Right lobe of liver (tissue), 6 donors: ENCODE results near the gene REXO1. TPM values are rescaled to one million over a fixed set of nuclear protein-coding genes. Genes with fewer than 3 reads are reported as not detected.
"Not testable (repeated sequence)": the region's sequence is repeated elsewhere in the genome, so short reads cannot be mapped to it uniquely, and the experiment has no call there.

Source experiments
- ATAC-seq, 4 donors: fragments of 200-7000 bp; cut with Tn5 transposase; one replicate each; pipeline ENCODE4 v1.9.1; 2020; ENCODE audit warnings: mild to moderate bottlenecking in 4 of 4, moderate library complexity in 4 of 4
- DNase-seq, 3 donors: peaks; one replicate each; pipeline ENCODE4 v3.0.0-alpha.2; 2020
- H3K27ac ChIP-seq, 3 donors: fragments of 200-600 bp; one replicate each; pipeline ENCODE4 v1.8.0; 2022
- H3K27me3 ChIP-seq, 2 donors: fragments of 200-600 bp; one replicate each; pipeline ENCODE4 v1.8.0; 2022
- H3K36me3 ChIP-seq, 4 donors: fragments of 200-600 bp; sonication (generic) in 1 of 4; one replicate each; pipeline versions ENCODE4 v1.5.1 to v1.8.0; 2017 to 2022; ENCODE audit warnings: control low read depth in 1 of 4
- H3K4me1 ChIP-seq, 4 donors: fragments of 200-600 bp; sonication (generic) in 1 of 4; one replicate each; pipeline versions ENCODE4 v1.5.1 to v1.8.0; 2017 to 2022; ENCODE audit warnings: control low read depth in 1 of 4
- H3K4me3 ChIP-seq, 3 donors: fragments of 200-600 bp; one replicate each; pipeline ENCODE4 v1.8.0; 2022
- H3K9me3 ChIP-seq, 4 donors: fragments of 200-600 bp; sonication (generic) in 1 of 4; one replicate each; pipeline versions ENCODE4 v1.5.1 to v1.8.0; 2017 to 2022; ENCODE audit warnings: control low read depth in 1 of 4
- POLR2A ChIP-seq: fragments of 450-650 bp; IDR thresholded peaks from one replicate; pipeline ENCODE4 v1.6.1; 2017; ENCODE audit warnings: antibody characterized with exemption, mild to moderate bottlenecking
- WGBS: methylation state at CpG from one replicate; pipeline ENCODE4 v1.1.6; 2018; ENCODE audit warnings: low coverage, low lambda C conversion rate; ENCODE audit not compliant: insufficient coverage; ENCODE audit errors: missing lambda C conversion rate; 5-methylcytosine and 5-hydroxymethylcytosine counted together
- intact Hi-C, 2 donors: fragments of 100-400 bp; cut with DNase I; formaldehyde crosslinking; loops; one replicate each; pipeline versions ENCODE4 v1.11.2 to v1.14.1; 2022
- total RNA-seq, 6 experiments: library from RNA; depleted of rRNA in 2 of 6; stranded (reverse); fragments of >200 nt in 2 of 6; fragmentation: NEBNext Ultra II Directional in 3 of 6; extraction: Animal tissue kit (Norgen Biotek cat#: 25700) in 3 of 6; gene quantifications; one replicate each; pipeline versions ENCODE4 v1.1.0 to v1.2.4, GENCODE V29; 2016 to 2023
- TF ChIP-seq, protein P1 (sequence below), 4 donors: fragments of 200-600 bp in 3 of 4; fragments of 450-650 bp in 1 of 4; IDR thresholded peaks; one replicate each; pipeline versions ENCODE4 v1.5.1 to v1.8.0; 2016 to 2022; ENCODE audit warnings: antibody characterized with exemption in 4 of 4, mild to moderate bottlenecking in 2 of 4
- donor health status: DM: no; HTN: yes; CAD: no.
- donor health status: DM: no; HTN: no; CAD: no.
- donor health status: DM: no; HTN: no; CAD: no.
- donor health status: DM: no; HTN: yes; CAD: no.
- donor health status: DM: no; HTN: yes; CAD: no.

Gene REXO1
- total RNA-seq, 6 experiments from 2014 or later: 8.0 to 17.7 (median 12.6) TPM

DNA sequence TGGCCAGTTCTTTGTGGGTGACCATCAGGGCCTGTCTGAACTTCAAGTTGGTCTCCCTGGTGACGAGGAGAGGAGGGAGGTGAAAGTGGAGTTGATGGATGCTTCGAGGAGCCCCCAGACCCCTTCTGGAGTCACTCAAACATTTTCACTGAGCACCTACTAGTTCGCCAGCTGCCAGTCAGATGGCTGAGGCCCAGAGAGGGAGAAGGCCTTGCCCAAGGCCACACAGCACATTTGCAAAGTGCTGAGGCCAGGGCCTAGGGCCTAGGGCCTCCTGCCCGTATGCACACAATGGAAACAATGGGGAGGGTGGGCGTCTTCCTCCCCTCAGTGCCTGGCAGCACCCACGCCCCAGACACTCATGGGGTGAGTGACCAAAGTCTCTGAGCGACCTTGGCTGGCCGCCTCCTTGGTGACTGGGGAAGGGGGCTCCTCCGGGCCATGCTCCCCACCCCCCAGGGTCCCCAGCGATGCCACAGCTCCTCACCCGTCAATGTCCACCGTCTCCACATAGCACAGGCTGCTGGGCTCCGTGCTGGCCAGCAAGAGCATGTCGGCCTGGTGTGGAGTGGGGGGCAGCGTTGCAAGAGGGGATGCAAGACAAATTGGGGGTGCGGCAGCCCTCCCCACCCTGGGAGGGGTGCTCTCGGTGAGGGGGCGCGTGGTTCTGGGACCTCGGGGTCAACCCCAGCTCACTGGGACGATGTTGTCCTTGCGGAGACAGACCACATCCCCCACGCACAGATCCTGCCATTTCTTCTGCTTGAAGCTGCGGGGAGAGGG lies 42.7 kb downstream of the REXO1 start:
- ATAC-seq (no peak), DNase-seq (no peak)
- H3K9me3 ChIP-seq: no peaks in the 10 kb centered on the region
- intact Hi-C loops: no loop called here
- H3K27ac ChIP-seq: no peak overlapping the region
- H3K36me3 ChIP-seq: no peaks in the 10 kb centered on the region
- no peaks in the 10 kb centered on the region for H3K27me3 ChIP-seq
- TF ChIP-seq, protein P1, sequence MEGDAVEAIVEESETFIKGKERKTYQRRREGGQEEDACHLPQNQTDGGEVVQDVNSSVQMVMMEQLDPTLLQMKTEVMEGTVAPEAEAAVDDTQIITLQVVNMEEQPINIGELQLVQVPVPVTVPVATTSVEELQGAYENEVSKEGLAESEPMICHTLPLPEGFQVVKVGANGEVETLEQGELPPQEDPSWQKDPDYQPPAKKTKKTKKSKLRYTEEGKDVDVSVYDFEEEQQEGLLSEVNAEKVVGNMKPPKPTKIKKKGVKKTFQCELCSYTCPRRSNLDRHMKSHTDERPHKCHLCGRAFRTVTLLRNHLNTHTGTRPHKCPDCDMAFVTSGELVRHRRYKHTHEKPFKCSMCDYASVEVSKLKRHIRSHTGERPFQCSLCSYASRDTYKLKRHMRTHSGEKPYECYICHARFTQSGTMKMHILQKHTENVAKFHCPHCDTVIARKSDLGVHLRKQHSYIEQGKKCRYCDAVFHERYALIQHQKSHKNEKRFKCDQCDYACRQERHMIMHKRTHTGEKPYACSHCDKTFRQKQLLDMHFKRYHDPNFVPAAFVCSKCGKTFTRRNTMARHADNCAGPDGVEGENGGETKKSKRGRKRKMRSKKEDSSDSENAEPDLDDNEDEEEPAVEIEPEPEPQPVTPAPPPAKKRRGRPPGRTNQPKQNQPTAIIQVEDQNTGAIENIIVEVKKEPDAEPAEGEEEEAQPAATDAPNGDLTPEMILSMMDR (IDR thresholded peaks at IDR 0.05): no peak
- no peak for TF ChIP-seq POLR2A
- H3K4me1 ChIP-seq: no peaks in the 10 kb centered on the region
- 87% methylated on average over 7 of the region's 24 CpGs for WGBS
- no peak overlapping the region for H3K4me3 ChIP-seq

DNA sequence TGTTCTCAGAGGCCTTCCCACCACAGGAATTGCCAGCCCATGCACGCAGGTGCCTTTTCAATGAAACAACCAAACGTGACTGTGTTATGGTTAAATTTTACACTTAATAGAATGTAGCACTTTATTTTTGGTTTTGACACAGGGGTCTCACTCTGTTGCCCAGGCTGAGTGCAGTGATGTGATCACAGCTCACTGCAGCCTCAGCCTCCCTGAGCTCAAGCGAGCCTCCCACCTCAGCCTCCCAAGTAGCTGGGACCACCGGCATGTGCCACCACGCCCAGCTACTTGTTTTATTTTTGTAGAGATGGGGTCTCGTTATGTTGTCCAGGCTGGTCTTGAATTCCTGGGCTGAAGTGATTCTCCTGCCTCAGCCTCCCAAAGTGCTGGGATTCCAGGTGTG lies 43.4 kb downstream of the REXO1 start:
- ATAC-seq: no peak
- intact Hi-C loops: no loop called here
- TF ChIP-seq POLR2A: no peak
- TF ChIP-seq, protein P1 (IDR thresholded peaks at IDR 0.05): no peak
- no peak for DNase-seq
- Histone ChIP-seq H3K27ac (no peak overlapping the region), H3K4me1 (no peaks in the 10 kb centered on the region), H3K9me3 (no peaks in the 10 kb centered on the region), H3K27me3 (no peaks in the 10 kb centered on the region), H3K36me3 (no peaks in the 10 kb centered on the region), H3K4me3 (no peak overlapping the region)
- 86% methylated on average over 2 of the region's 6 CpGs for WGBS

DNA sequence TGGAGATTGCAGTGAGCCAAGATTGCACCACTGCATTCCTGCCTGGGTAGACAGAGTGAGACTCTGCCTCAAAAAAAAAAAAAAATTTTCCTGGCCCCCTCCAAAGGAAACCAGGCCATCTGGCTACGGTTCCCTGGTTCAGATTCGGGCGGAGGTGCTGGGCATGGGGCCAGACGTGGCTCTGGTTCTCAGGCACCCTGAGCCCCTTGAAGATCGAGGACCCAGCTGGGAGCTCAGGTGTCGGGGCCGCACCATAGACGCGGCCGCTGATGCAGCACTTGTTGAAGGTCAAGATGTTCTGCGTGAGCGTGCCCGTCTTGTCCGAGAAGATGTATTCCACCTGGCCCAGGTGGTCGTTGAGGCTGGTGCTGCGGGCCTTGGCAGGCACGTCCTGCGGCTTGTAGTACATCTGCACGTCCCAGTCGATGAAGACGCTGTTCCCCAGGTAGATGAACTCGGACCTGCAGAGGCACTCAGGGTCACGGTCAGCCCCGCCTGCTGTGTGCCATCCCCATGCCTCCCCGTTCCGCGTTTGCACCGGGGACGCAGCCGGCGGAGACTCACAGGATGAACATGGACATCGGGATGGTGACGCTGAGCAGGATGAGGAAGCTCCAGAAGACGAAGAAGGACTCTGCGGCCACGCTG lies 48.5 kb downstream of the REXO1 start:
- Histone ChIP-seq H3K4me1 (no peaks in the 10 kb centered on the region), H3K9me3 (no peaks in the 10 kb centered on the region), H3K27ac (no peak overlapping the region), H3K36me3 (no peaks in the 10 kb centered on the region), H3K27me3 (peaks cover 0 to 13% of the 10 kb centered on the region in 2 donors), H3K4me3 (no peak overlapping the region)
- DNase-seq: no peak
- TF ChIP-seq, protein P1 (IDR thresholded peaks at IDR 0.05): no peak
- TF ChIP-seq POLR2A: no peak
- 93% methylated on average over 14 of the region's 36 CpGs for WGBS
- intact Hi-C loops: no loop called here
- ATAC-seq: no peak

DNA sequence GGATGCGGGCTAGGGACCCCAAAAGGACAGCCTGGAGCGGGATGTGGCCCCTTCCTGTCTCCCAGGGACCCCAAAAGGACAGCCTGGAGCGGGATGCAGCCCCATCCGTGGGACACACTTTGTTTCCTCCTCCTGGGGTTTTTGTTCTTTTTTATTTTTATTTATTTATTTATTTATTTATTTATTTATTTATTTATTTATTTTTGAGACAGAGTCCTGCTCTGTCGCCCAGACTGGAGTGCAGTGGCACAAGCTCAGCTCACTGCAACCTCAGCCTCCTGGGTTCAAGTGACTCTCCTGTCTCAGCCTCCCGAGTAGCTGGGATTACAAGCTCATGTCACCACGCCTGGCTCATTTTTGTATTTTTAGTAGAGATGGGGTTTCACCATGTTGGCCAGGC lies 51.0 kb downstream of the REXO1 start:
- H3K4me1 ChIP-seq, H3K4me3 ChIP-seq, H3K27ac ChIP-seq, H3K36me3 ChIP-seq, ATAC-seq, H3K9me3 ChIP-seq, intact Hi-C loops, DNase-seq: not testable (repeated sequence)
- 91% methylated on average over 6 of the region's 7 CpGs for WGBS
- peaks cover 0 to 13% of the 10 kb centered on the region in 2 donors for H3K27me3 ChIP-seq
